ENCODE measurements around the gene APOL3. TPM values are rescaled to one million over a fixed set of nuclear protein-coding genes. Genes with fewer than 3 reads are reported as not detected.

The APOL3 gene
- total and polyA plus RNA-seq, 2 experiments from 2014 or later, result 1.3 to 2.1 TPM

GRCh38 chr22:36147196-36147791, 13.3 kb downstream of the APOL3 start:
- H2AFZ ChIP-seq, result no peak overlapping the region
- WGBS (ENCODE audit: low lambda C conversion rate, missing lambda C conversion rate), result 90% methylated on average over 8 of the region's 8 CpGs

GRCh38 chr22:36145881-36146280, 14.7 kb downstream of the APOL3 start:
- no peaks in the 10 kb centered on the region for H3K79me2 ChIP-seq
- H3K27ac ChIP-seq, result no peak overlapping the region
- no peak overlapping the region for H3K4me2 ChIP-seq
- no peak for DNase-seq (ENCODE audit: low spot score)
- no peak overlapping the region for H2AFZ ChIP-seq
- H3K36me3 ChIP-seq (replicated peaks; ENCODE audit: insufficient read depth, low read depth), result no peaks in the 10 kb centered on the region
- H3K4me1 ChIP-seq (ENCODE audit: insufficient read depth), result no peaks in the 10 kb centered on the region
- no peaks in the 10 kb centered on the region for H3K27me3 ChIP-seq
- no peak overlapping the region for H3K4me3 ChIP-seq
- WGBS (ENCODE audit: low lambda C conversion rate, missing lambda C conversion rate), result 71% methylated on average over 4 of the region's 4 CpGs
- TF ChIP-seq, protein P1, sequence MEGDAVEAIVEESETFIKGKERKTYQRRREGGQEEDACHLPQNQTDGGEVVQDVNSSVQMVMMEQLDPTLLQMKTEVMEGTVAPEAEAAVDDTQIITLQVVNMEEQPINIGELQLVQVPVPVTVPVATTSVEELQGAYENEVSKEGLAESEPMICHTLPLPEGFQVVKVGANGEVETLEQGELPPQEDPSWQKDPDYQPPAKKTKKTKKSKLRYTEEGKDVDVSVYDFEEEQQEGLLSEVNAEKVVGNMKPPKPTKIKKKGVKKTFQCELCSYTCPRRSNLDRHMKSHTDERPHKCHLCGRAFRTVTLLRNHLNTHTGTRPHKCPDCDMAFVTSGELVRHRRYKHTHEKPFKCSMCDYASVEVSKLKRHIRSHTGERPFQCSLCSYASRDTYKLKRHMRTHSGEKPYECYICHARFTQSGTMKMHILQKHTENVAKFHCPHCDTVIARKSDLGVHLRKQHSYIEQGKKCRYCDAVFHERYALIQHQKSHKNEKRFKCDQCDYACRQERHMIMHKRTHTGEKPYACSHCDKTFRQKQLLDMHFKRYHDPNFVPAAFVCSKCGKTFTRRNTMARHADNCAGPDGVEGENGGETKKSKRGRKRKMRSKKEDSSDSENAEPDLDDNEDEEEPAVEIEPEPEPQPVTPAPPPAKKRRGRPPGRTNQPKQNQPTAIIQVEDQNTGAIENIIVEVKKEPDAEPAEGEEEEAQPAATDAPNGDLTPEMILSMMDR (IDR thresholded peaks at IDR 0.05; ENCODE audit: poor library complexity), result no peak
- no peak for TF ChIP-seq EZH2 (IDR thresholded peaks at IDR 0.05; ENCODE audit: borderline replicate concordance)
- TF ChIP-seq EZH2phosphoT487 (IDR thresholded peaks at IDR 0.05; ENCODE audit: low read depth, severe bottlenecking, unreplicated experiment), result no peak
- H3K9me2 ChIP-seq (replicated peaks; ENCODE audit: insufficient read depth), result no peaks in the 10 kb centered on the region
- H3K9me3 ChIP-seq (ENCODE audit: low read depth), result no peaks in the 10 kb centered on the region
- no peaks in the 10 kb centered on the region for H4K20me1 ChIP-seq (ENCODE audit: insufficient read depth, poor library complexity, severe bottlenecking)

More at GRCh38 chr22:36147196-36147791, 13.3 kb downstream of the APOL3 start:
- H3K27me3 ChIP-seq, result no peaks in the 10 kb centered on the region
- H3K4me1 ChIP-seq (ENCODE audit: insufficient read depth), result no peaks in the 10 kb centered on the region
- H3K79me2 ChIP-seq, result no peaks in the 10 kb centered on the region
- no peaks in the 10 kb centered on the region for H4K20me1 ChIP-seq (ENCODE audit: insufficient read depth, poor library complexity, severe bottlenecking)
- H3K27ac ChIP-seq, result no peak overlapping the region
- no peaks in the 10 kb centered on the region for H3K36me3 ChIP-seq (replicated peaks; ENCODE audit: insufficient read depth, low read depth)
- DNase-seq (ENCODE audit: low spot score), result no peak
- no peak overlapping the region for H3K4me3 ChIP-seq
- H3K9me3 ChIP-seq (ENCODE audit: low read depth), result no peaks in the 10 kb centered on the region
- TF ChIP-seq EZH2phosphoT487 (IDR thresholded peaks at IDR 0.05; ENCODE audit: low read depth, severe bottlenecking, unreplicated experiment) (no peak), EZH2 (IDR thresholded peaks at IDR 0.05; ENCODE audit: borderline replicate concordance) (no peak)
- TF ChIP-seq, protein P1 (IDR thresholded peaks at IDR 0.05; ENCODE audit: poor library complexity), result no peak
- no peak overlapping the region for H3K4me2 ChIP-seq
- no peaks in the 10 kb centered on the region for H3K9me2 ChIP-seq (replicated peaks; ENCODE audit: insufficient read depth)

GRCh38 chr22:36144886-36145541, 15.5 kb downstream of the APOL3 start:
- DNase-seq (ENCODE audit: low spot score), result peak; percentile 82
- Histone ChIP-seq H3K4me2 (no peak overlapping the region), H3K4me1 (ENCODE audit: insufficient read depth) (no peaks in the 10 kb centered on the region), H3K9me2 (replicated peaks; ENCODE audit: insufficient read depth) (no peaks in the 10 kb centered on the region), H3K4me3 (no peak overlapping the region), H3K9me3 (ENCODE audit: low read depth) (no peaks in the 10 kb centered on the region), H4K20me1 (ENCODE audit: insufficient read depth, poor library complexity, severe bottlenecking) (no peaks in the 10 kb centered on the region), H3K79me2 (no peaks in the 10 kb centered on the region), H2AFZ (peak overlapping the region; percentile 7), H3K27me3 (no peaks in the 10 kb centered on the region), H3K27ac (no peak overlapping the region), H3K36me3 (replicated peaks; ENCODE audit: insufficient read depth, low read depth) (no peaks in the 10 kb centered on the region)
- TF ChIP-seq EZH2phosphoT487 (IDR thresholded peaks at IDR 0.05; ENCODE audit: low read depth, severe bottlenecking, unreplicated experiment), result no peak
- TF ChIP-seq, protein P1 (IDR thresholded peaks at IDR 0.05; ENCODE audit: poor library complexity), result peak; percentile 92
- WGBS (ENCODE audit: low lambda C conversion rate, missing lambda C conversion rate), result 34% methylated on average over 12 of the region's 12 CpGs

Data from hepatocyte (in vitro differentiated cells).